Skeletal muscle tissue (tissue), 4 donors: ENCODE results near the gene SFXN3. TPM values are rescaled to one million over a fixed set of nuclear protein-coding genes. Genes with fewer than 3 reads are reported as not detected.

ENCODE experiments used
- H3K27ac ChIP-seq: one replicate; pipeline ENCODE4 v1.7.0; 2013; ENCODE audit warnings: mild to moderate bottlenecking, low read depth, low read length, inconsistent platforms
- H3K27me3 ChIP-seq, 3 donors: one replicate each; pipeline ENCODE4 v1.7.0; 2013; ENCODE audit warnings: low read length in 3 of 3; ENCODE audit not compliant: control insufficient read depth in 3 of 3, insufficient read depth in 3 of 3
- H3K36me3 ChIP-seq, 3 donors: one replicate each; pipeline ENCODE4 v1.7.0; 2013; ENCODE audit warnings: low read length in 3 of 3; ENCODE audit not compliant: control insufficient read depth in 3 of 3, insufficient read depth in 3 of 3
- H3K4me1 ChIP-seq, 3 donors: one replicate each; pipeline ENCODE4 v1.7.0; 2013; ENCODE audit warnings: low read length in 3 of 3, mild to moderate bottlenecking in 3 of 3; ENCODE audit not compliant: control insufficient read depth in 3 of 3, insufficient read depth in 3 of 3
- H3K4me3 ChIP-seq, 3 donors: one replicate each; pipeline ENCODE4 v1.7.0; 2013; ENCODE audit warnings: low read length in 3 of 3
- H3K9ac ChIP-seq, 3 donors: one replicate each; pipeline ENCODE4 v1.7.0; 2013; ENCODE audit warnings: low read length in 3 of 3, mild to moderate bottlenecking in 3 of 3, moderate library complexity in 2 of 3, low read depth in 1 of 3
- H3K9me3 ChIP-seq, 3 donors: one replicate each; pipeline ENCODE4 v1.7.0; 2013; ENCODE audit warnings: low read length in 3 of 3; ENCODE audit not compliant: control insufficient read depth in 3 of 3
- total RNA-seq: library from RNA; depleted of rRNA; stranded (reverse); fragments of >200 nt; gene quantifications from one replicate; pipeline ENCODE4 v1.2.3, GENCODE V29; 2014
- donor health status: Osteomylitis.

The SFXN3 gene, protein sequence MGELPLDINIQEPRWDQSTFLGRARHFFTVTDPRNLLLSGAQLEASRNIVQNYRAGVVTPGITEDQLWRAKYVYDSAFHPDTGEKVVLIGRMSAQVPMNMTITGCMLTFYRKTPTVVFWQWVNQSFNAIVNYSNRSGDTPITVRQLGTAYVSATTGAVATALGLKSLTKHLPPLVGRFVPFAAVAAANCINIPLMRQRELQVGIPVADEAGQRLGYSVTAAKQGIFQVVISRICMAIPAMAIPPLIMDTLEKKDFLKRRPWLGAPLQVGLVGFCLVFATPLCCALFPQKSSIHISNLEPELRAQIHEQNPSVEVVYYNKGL
- 18.8 TPM for total RNA-seq

DNA sequence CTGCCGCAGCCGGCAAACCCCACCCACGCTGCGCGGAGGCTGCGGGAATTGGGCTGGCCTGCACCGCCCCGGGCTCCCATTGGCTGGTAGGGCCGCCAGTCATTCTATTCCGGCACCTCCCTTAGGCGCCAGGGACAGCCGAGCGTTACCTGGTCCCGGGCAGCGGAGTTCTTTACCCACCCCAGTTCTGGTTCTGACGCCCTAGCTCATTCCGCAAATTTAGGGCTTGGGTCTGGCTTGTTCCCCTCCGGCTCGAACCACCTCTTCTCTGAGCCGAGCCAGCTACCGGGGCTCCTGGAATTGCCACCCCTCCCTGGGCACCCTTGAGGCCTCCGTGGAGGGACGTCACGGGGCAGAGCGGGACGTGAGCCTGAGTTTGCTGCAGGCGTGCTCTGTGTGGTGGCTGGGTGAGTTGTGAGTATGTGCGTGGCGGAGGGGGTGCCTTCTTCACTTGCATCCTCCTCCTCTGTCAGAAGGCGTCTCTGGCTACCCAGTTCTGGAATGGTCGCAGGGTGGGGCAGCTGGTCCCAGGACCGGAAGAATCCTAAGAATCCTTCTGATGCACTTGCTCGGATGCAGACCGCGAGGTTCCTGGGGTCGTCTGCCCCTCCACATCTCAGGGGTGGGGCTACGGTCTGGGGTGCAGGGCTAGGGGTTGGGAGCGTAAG lies at the start of gene SFXN3, which contains the start of gene PDZD7:
TSS of gene SFXN3 (plus strand) at position 107 of the 668 bp plus-strand sequence. CDS start 3,461 bp downstream, outside the sequence.
TSS of gene PDZD7 (minus strand) at position 2 of the 668 bp plus-strand sequence. CDS start 910 bp downstream, outside the sequence.
- Histone ChIP-seq H3K27me3 (no peaks in the 10 kb centered on the region), H3K4me1 (peaks cover 23 to 32% (median 29%) of the 10 kb centered on the region in 3 donors), H3K9ac (peak within 1 kb of the TSS; percentile 63 to 87 (median 84)), H3K36me3 (peaks cover 15 to 16% (median 16%) of the 10 kb centered on the region in 3 donors), H3K27ac (peak within 1 kb of the TSS; percentile 91), H3K9me3 (no peaks in the 10 kb centered on the region), H3K4me3 (peak within 1 kb of the TSS; percentile 88 to 89 (median 88))

DNA sequence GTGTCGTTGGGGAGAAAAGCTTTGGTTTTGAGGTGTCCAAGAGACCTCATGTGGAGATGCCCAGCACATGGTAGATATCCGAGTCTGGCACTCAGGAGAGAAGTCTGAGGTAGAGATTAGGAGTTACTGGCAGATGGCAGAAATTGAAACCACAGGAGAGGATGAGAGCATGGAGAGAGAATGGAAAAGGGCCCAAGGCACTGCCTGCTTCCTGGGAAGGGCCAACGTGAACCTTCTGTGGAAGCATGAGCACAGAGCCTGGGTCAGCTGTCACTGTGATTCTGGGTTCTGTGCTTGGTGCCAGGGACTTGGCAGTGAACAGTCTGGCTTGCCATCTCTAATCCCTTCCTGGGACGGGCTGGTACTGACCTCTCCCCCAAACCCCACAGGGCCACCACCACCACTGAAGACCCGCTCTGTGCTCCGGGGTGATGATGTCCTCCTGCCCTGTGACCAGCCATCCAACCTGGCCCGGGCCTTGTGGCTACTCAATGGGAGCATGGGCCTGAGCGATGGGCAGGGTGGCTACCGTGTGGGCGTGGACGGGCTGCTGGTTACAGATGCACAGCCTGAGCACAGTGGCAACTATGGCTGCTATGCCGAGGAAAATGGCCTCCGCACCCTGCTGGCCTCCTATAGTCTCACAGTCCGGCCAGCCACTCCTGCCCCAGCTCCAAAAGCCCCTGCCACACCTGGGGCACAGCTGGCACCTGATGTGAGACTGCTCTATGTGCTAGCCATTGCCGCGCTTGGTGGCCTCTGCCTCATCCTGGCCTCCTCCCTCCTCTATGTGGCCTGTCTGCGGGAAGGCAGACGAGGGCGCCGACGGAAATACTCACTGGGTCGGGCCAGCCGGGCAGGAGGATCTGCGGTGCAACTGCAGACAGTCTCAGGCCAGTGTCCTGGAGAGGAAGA lies 47.9 kb upstream of the SFXN3 start:
- Histone ChIP-seq H3K27ac (no peak overlapping the region), H3K4me3 (no peak overlapping the region), H3K9ac (peak overlapping the region in 1 of 3 donors; percentile 33), H3K36me3 (peaks cover 41 to 64% (median 57%) of the 10 kb centered on the region in 3 donors), H3K4me1 (peaks cover 18 to 36% (median 19%) of the 10 kb centered on the region in 3 donors), H3K27me3 (no peaks in the 10 kb centered on the region), H3K9me3 (no peaks in the 10 kb centered on the region)

DNA sequence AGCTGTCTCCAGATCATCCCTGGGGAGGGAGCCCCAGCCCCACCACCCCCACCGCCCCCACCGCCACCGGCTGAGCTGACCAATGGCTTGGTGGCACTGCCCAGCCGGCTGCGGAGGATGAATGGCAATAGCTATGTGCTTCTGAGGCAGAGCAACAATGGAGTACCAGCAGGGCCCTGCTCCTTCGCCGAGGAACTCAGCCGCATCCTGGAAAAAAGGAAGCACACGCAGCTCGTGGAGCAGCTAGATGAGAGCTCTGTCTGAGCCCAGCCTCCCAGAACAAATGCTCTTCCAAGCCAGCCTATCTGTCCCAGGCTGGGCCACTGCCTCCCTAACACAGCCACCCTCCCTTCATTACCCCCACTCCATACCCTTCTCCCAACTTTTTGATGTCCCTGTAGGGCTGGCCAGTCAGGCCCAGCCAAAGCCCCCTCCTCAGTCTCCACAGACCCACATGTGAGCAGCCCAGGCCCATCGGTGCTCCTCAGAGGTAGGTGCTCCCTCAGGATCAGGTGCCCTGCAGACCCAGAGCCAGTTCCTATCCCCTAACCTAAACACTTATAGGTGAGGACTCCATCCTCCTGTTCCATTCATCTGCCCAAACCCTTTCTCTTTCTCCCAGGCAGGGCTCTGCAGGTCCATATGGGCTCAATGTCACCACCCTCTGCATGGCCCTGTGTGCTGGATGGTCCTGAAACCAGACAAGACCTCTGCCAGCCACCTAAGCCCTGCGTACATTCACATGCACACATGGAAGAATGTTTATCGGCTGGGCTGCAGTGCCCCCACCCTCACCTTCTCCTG lies 47.0 kb upstream of the SFXN3 start:
- H3K27me3 ChIP-seq: no peaks in the 10 kb centered on the region
- H3K27ac ChIP-seq: no peak overlapping the region
- H3K36me3 ChIP-seq: peaks cover 40 to 55% (median 51%) of the 10 kb centered on the region in 3 donors
- no peak overlapping the region for H3K4me3 ChIP-seq
- H3K4me1 ChIP-seq: peaks cover 24 to 45% (median 28%) of the 10 kb centered on the region in 3 donors
- H3K9me3 ChIP-seq: no peaks in the 10 kb centered on the region
- H3K9ac ChIP-seq: no peak overlapping the region

DNA sequence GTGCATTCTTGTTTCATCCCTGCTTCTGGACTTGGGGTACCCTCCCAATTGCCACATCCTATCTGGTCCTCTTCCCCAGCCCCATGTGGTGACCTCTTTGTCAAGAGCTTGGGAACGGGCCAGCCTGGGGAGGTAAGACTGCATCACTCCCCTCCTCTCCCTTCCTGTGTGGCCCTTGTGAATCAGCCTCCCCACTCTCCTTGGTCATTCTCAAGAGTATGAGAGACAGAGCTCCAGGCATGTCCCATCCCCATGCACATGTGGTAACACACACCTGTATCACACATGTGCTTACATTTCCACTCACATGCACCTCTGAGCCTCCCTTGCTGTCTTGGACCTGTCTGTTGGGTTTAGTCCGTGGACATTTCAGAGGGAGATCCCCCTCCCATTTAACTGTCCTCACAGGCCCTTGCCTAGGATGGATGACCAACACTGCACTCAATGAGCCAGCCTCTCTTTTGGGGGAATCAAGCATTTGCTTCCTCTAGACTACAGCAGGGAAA lies 46.3 kb upstream of the SFXN3 start:
- Histone ChIP-seq H3K36me3 (peaks cover 45 to 55% (median 54%) of the 10 kb centered on the region in 3 donors), H3K27me3 (no peaks in the 10 kb centered on the region), H3K27ac (no peak overlapping the region), H3K9ac (no peak overlapping the region), H3K4me1 (peaks cover 24 to 52% (median 33%) of the 10 kb centered on the region in 3 donors), H3K4me3 (no peak overlapping the region), H3K9me3 (no peaks in the 10 kb centered on the region)

DNA sequence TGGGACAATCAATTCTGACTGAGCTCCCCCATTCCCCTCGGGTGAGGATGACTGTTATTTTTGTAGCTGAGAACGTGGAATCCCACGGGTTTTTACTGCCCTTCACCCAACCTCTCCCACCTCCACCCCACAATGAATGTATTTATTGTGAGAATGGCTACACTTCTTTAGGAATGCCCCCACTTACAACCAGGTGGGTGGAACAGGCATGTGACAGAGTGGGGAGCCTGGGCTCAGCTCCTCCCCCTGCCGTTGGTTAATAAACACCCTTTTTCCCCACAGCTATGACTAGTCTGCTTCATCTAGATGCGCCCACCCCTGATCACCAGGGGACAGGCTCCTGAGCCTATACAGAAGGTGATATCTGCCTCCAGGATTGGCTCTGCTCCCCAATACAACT lies 45.7 kb upstream of the SFXN3 start:
- Histone ChIP-seq H3K4me3 (no peak overlapping the region), H3K9ac (no peak overlapping the region), H3K4me1 (peaks cover 25 to 56% (median 36%) of the 10 kb centered on the region in 3 donors), H3K9me3 (no peaks in the 10 kb centered on the region), H3K27me3 (no peaks in the 10 kb centered on the region), H3K27ac (no peak overlapping the region), H3K36me3 (peaks cover 43 to 54% (median 51%) of the 10 kb centered on the region in 3 donors)

DNA sequence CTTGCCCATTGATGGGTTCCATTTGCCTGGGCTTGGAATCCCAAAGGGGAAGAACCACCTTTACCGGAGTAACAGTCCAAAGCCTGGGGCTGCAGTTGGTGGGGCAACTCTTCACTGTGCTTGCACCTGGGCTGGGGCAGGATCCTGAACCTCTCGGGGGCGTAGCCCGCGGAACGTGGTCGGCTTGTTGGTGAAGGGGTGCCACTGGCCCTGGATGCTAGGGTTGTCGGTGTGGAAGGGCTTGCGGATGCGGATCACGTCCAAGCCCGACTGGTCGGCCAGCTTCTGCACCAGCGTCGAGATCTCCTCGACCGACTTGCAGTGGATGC lies 44.4 kb upstream of the SFXN3 start:
- H3K9me3 ChIP-seq: no peaks in the 10 kb centered on the region
- peak overlapping the region; percentile 90 to 98 (median 91) for H3K9ac ChIP-seq
- peak overlapping the region; percentile 75 for H3K27ac ChIP-seq
- H3K36me3 ChIP-seq: peaks cover 46 to 54% (median 50%) of the 10 kb centered on the region in 3 donors
- no peaks in the 10 kb centered on the region for H3K27me3 ChIP-seq
- H3K4me1 ChIP-seq: peaks cover 27 to 58% (median 38%) of the 10 kb centered on the region in 3 donors
- peak overlapping the region; percentile 95 to 100 (median 97) for H3K4me3 ChIP-seq

DNA sequence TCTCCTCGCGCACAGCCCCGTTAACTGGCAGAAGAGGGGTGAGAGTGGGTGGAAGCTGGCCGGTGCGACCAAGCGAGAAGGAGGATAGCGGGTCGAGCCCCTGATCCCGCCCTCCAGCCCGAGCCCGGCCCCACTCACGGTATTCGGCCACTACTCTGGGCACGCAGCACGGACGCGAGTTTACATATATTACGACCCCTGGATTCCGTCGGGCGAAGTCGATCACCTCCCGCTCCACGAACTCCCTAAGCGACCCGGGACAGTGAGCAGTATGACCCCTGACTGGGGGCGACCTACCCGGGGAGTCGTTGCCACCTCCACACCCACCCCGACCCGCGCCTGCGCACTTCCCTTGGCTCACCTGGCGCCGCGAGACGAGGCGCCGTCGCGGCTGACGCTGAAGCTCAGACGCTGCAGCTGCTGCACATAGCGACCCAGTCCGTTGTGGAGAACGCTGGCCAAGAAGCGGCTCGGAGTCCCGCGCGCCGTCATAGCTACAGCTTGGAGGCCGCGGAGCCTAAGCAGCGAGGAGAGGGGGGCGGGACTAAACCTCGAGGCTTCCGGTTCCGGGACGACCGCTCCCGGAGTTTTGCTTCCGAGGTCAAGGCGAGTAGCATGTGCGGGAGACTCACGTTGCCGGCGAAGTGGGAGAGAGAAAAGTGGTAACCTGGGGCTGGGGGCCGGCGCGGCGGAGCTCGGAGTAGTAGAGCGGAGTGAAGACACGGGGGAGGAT lies 43.9 kb upstream of the SFXN3 start, which contains the start of the genes MRPL43 and TWNK:
TSS of gene MRPL43 (minus strand) at position 546 of the 733 bp plus-strand sequence. CDS start at position 492, 54 bp downstream.
TSS of gene TWNK (plus strand) at position 592 of the 733 bp plus-strand sequence. CDS start 668 bp downstream, outside the sequence.
- Histone ChIP-seq H3K27me3 (no peaks in the 10 kb centered on the region), H3K9ac (peak within 1 kb of the TSS; percentile 90 to 98 (median 91)), H3K27ac (peak within 1 kb of the TSS; percentile 75), H3K4me1 (peaks cover 27 to 58% (median 38%) of the 10 kb centered on the region in 3 donors), H3K4me3 (peak within 1 kb of the TSS; percentile 95 to 100 (median 97)), H3K36me3 (peaks cover 46 to 51% (median 50%) of the 10 kb centered on the region in 3 donors), H3K9me3 (no peaks in the 10 kb centered on the region)

DNA sequence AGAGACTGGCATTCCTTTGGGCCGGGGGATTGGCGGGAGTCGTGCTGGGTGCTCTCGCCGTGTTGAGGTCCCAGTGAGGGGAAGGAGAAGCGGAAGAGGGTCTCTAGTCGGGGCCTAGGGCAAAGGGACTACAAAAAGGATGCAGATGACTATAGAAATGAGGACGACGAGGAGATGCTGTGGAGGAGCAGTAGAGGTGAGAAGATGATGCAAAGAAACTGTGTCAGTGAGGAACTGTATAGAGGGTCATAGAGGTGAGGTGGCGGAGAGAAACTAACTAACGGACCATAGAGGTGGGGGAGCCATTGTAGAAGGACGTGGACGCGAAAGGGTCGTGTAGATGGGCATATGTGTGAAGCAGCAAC lies 43.4 kb upstream of the SFXN3 start:
- H3K36me3 ChIP-seq: peaks cover 46 to 49% (median 49%) of the 10 kb centered on the region in 3 donors
- peak overlapping the region; percentile 75 for H3K27ac ChIP-seq
- H3K9ac ChIP-seq: peak overlapping the region; percentile 90 to 98 (median 91)
- peaks cover 27 to 58% (median 38%) of the 10 kb centered on the region in 3 donors for H3K4me1 ChIP-seq
- H3K27me3 ChIP-seq: no peaks in the 10 kb centered on the region
- H3K4me3 ChIP-seq: peak overlapping the region; percentile 95 to 100 (median 97)
- no peaks in the 10 kb centered on the region for H3K9me3 ChIP-seq
